Liver (tissue), 9 donors: ENCODE results near the gene MAP3K21. TPM values are rescaled to one million over a fixed set of nuclear protein-coding genes. Genes with fewer than 3 reads are reported as not detected.

Experiments
- DNase-seq: peaks from one replicate; pipeline ENCODE4 v3.0.0-alpha.2; 2017; ENCODE audit warnings: low spot score
- H3K27ac ChIP-seq, 2 donors: one replicate each; pipeline ENCODE4 v1.7.0; 2013; ENCODE audit warnings: inconsistent platforms in 2 of 2, low read length in 2 of 2, control low read depth in 1 of 2, low read depth in 1 of 2, mild to moderate bottlenecking in 1 of 2
- H3K27me3 ChIP-seq, 4 donors: one replicate each; pipeline versions ENCODE4 v1.6.1 to v1.7.0; 2013; ENCODE audit warnings: low read length in 3 of 4, inconsistent platforms in 1 of 4, mild to moderate bottlenecking in 1 of 4, moderate library complexity in 1 of 4; ENCODE audit not compliant: control insufficient read depth in 4 of 4, insufficient read depth in 4 of 4
- H3K36me3 ChIP-seq, 4 donors: one replicate each; pipeline versions ENCODE4 v1.6.1 to v1.7.0; 2013; ENCODE audit warnings: low read length in 3 of 4, mild to moderate bottlenecking in 3 of 4, low read depth in 1 of 4, moderate library complexity in 1 of 4; ENCODE audit not compliant: control insufficient read depth in 4 of 4, insufficient read depth in 3 of 4
- H3K4me1 ChIP-seq, 4 donors: one replicate each; pipeline versions ENCODE4 v1.6.1 to v1.7.0; 2013; ENCODE audit warnings: low read length in 3 of 4, mild to moderate bottlenecking in 3 of 4, moderate library complexity in 1 of 4; ENCODE audit not compliant: control insufficient read depth in 4 of 4, insufficient read depth in 4 of 4
- H3K4me3 ChIP-seq, 3 donors: one replicate each; pipeline versions ENCODE4 v1.6.1 to v1.7.0; 2013; ENCODE audit warnings: low read length in 3 of 3, control low read depth in 1 of 3, low read depth in 1 of 3, mild to moderate bottlenecking in 1 of 3
- H3K9ac ChIP-seq, 2 donors: one replicate each; pipeline ENCODE4 v1.7.0; 2013; ENCODE audit warnings: low read length in 2 of 2, mild to moderate bottlenecking in 2 of 2, moderate library complexity in 2 of 2, control low read depth in 1 of 2, low read depth in 1 of 2
- H3K9me3 ChIP-seq, 4 donors: one replicate each; pipeline versions ENCODE4 v1.6.1 to v1.7.0; 2013; ENCODE audit warnings: low read length in 3 of 4; ENCODE audit not compliant: control insufficient read depth in 4 of 4
- EGR1 ChIP-seq, 2 donors: IDR thresholded peaks; 2 replicates each; pipeline ENCODE4 v1.6.1; 2016 to 2018; ENCODE audit warnings: antibody characterized with exemption in 2 of 2, low read depth in 2 of 2
- FOXA2 ChIP-seq: IDR thresholded peaks from 2 replicates; pipeline ENCODE4 v1.6.1; 2016; ENCODE audit warnings: antibody characterized with exemption
- HNF4A ChIP-seq, 2 donors: conservative IDR thresholded peaks; 2 replicates each; pipeline ENCODE4 v1.6.1; 2016; ENCODE audit warnings: antibody characterized with exemption in 2 of 2, mild to moderate bottlenecking in 2 of 2
- HNF4G ChIP-seq: IDR thresholded peaks from 2 replicates; pipeline ENCODE4 v1.6.1; 2016; ENCODE audit warnings: antibody characterized with exemption
- JUND ChIP-seq, 2 donors: IDR thresholded peaks; 2 replicates each; pipeline ENCODE4 v1.6.1; 2016; ENCODE audit warnings: antibody characterized with exemption in 2 of 2
- MAX ChIP-seq: IDR thresholded peaks from 2 replicates; pipeline ENCODE4 v1.6.1; 2016; ENCODE audit warnings: antibody characterized with exemption
- NR2F2 ChIP-seq: IDR thresholded peaks from 2 replicates; pipeline ENCODE4 v1.6.1; 2016; ENCODE audit warnings: antibody characterized with exemption
- RAD21 ChIP-seq, 2 donors: IDR thresholded peaks; 2 replicates each; pipeline ENCODE4 v1.6.1; 2016; ENCODE audit warnings: antibody characterized with exemption in 2 of 2, mild to moderate bottlenecking in 2 of 2
- REST ChIP-seq: IDR thresholded peaks from 2 replicates; pipeline ENCODE4 v1.6.1; 2016; ENCODE audit warnings: antibody characterized with exemption, mild to moderate bottlenecking
- SP1 ChIP-seq: IDR thresholded peaks from 2 replicates; pipeline ENCODE4 v1.6.1; 2018; ENCODE audit warnings: antibody characterized with exemption, mild to moderate bottlenecking
- TAF1 ChIP-seq: conservative IDR thresholded peaks from 2 replicates; pipeline ENCODE4 v1.6.1; 2016; ENCODE audit warnings: antibody characterized with exemption, mild to moderate bottlenecking
- YY1 ChIP-seq: IDR thresholded peaks from 2 replicates; pipeline ENCODE4 v1.6.1; 2016; ENCODE audit warnings: antibody characterized with exemption, mild to moderate bottlenecking
- WGBS: extraction: QIAGEN DNeasy Blood & Tissue Kit; methylation state at CpG from one replicate; pipeline ENCODE4 v1.1.7; 2013; 5-methylcytosine and 5-hydroxymethylcytosine counted together
- polyA plus RNA-seq, 2 donors: library from polyadenylated mRNA; stranded (reverse) in 1 of 2; unstranded in 1 of 2; fragments of 200-250 nt in 1 of 2; fragments of >200 nt in 1 of 2; fragmentation: Nextera tagmentation in 1 of 2; extraction: Ambion mirVana in 1 of 2; gene quantifications; one replicate each; pipeline versions ENCODE4 v1.2.1 to v1.2.3, GENCODE V29; 2013 to 2015
- total RNA-seq, 2 donors: library from RNA; depleted of rRNA; stranded (reverse); fragments of >200 nt; gene quantifications; one replicate each; pipeline ENCODE4 v1.2.3, GENCODE V29; 2014
- TF ChIP-seq, protein P1 (sequence below): IDR thresholded peaks from 2 replicates; pipeline ENCODE4 v1.6.1; 2016; ENCODE audit warnings: antibody characterized with exemption
- TF ChIP-seq, protein P2 (sequence below): fragments of 150-350 bp; IDR thresholded peaks from 2 replicates; pipeline ENCODE4 v1.5.1; 2017; ENCODE audit warnings: improper control_type of control experiment, low read depth, low read length; ENCODE audit not compliant: missing input control
- TF ChIP-seq, protein P3 (sequence below): IDR thresholded peaks from 2 replicates; pipeline ENCODE4 v1.6.1; 2016; ENCODE audit warnings: antibody characterized with exemption
- donor health status: healthy.
- donor health status: healthy.
- donor health status: healthy.
- donor health status: healthy.
- donor health status: healthy.

Gene MAP3K21
- total and polyA plus RNA-seq, 4 donors: 0.51 to 7.3 (median 1.6) TPM

GRCh38 chr1:233432916-233433315, 105.4 kb downstream of the MAP3K21 start:
- Histone ChIP-seq H3K9me3 (no peaks in the 10 kb centered on the region), H3K36me3 (no peaks in the 10 kb centered on the region), H3K27ac (no peak overlapping the region), H3K4me1 (no peaks in the 10 kb centered on the region), H3K4me3 (no peak overlapping the region), H3K27me3 (no peaks in the 10 kb centered on the region), H3K9ac (no peak overlapping the region)
- 69% methylated on average over 1 of the region's 1 CpG for WGBS
- no peak for DNase-seq
- TF ChIP-seq TAF1 (no peak), HNF4A (conservative IDR thresholded peaks at IDR 0.05) (no peak), SP1 (no peak), FOXA2 (no peak), NR2F2 (no peak), MAX (no peak), EGR1 (IDR thresholded peaks at IDR 0.05; ENCODE audit: low read depth in 2 of 2) (no peak)
- TF ChIP-seq, protein P1, sequence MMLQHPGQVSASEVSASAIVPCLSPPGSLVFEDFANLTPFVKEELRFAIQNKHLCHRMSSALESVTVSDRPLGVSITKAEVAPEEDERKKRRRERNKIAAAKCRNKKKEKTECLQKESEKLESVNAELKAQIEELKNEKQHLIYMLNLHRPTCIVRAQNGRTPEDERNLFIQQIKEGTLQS: no peak

DNA sequence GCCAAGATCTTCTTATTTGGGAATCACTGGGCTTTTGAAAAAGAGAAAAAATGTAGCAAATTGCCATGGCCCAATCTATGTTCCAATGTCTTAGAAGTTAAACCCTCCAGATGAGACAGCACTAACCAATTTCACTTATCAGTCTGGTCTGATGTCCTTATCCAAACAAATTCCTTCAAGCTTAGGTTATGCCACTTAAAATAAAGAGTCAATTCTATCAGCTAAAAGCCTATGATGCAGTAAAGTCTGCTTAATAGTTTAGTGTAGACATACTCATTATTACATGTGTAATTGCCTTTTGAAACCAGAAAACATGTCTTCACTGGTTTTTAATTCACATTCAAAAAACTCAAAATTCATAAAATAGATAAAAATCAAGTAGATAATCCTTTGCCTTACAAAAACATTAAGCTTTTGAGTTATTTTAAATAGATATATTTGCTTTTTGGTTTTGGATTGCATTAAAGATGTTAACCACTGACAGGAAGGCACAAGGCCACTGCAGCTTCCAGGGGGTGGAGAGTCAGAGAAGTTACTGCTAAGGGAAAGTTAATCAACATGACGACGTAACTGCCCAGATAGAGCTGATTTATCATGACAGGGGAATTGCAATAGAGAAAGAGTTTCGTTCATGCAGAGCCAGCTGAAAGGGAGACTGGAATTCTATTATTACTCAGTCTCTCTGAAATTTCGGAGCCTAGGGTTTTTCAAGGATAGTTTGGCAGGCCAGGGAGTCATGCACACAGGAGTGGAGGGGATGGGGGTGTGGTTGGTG, 106.1 kb downstream of the MAP3K21 start:
- Histone ChIP-seq H3K27me3 (no peaks in the 10 kb centered on the region), H3K4me3 (no peak overlapping the region), H3K4me1 (no peaks in the 10 kb centered on the region), H3K9me3 (no peaks in the 10 kb centered on the region), H3K27ac (no peak overlapping the region), H3K36me3 (no peaks in the 10 kb centered on the region), H3K9ac (no peak overlapping the region)
- 66% methylated on average over 4 of the region's 4 CpGs for WGBS
- DNase-seq: no peak
- TF ChIP-seq, protein P2, sequence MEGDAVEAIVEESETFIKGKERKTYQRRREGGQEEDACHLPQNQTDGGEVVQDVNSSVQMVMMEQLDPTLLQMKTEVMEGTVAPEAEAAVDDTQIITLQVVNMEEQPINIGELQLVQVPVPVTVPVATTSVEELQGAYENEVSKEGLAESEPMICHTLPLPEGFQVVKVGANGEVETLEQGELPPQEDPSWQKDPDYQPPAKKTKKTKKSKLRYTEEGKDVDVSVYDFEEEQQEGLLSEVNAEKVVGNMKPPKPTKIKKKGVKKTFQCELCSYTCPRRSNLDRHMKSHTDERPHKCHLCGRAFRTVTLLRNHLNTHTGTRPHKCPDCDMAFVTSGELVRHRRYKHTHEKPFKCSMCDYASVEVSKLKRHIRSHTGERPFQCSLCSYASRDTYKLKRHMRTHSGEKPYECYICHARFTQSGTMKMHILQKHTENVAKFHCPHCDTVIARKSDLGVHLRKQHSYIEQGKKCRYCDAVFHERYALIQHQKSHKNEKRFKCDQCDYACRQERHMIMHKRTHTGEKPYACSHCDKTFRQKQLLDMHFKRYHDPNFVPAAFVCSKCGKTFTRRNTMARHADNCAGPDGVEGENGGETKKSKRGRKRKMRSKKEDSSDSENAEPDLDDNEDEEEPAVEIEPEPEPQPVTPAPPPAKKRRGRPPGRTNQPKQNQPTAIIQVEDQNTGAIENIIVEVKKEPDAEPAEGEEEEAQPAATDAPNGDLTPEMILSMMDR: no peak
- TF ChIP-seq, protein P1: no peak
- no peak for TF ChIP-seq FOXA2
- TF ChIP-seq YY1: no peak
- TF ChIP-seq, protein P3, sequence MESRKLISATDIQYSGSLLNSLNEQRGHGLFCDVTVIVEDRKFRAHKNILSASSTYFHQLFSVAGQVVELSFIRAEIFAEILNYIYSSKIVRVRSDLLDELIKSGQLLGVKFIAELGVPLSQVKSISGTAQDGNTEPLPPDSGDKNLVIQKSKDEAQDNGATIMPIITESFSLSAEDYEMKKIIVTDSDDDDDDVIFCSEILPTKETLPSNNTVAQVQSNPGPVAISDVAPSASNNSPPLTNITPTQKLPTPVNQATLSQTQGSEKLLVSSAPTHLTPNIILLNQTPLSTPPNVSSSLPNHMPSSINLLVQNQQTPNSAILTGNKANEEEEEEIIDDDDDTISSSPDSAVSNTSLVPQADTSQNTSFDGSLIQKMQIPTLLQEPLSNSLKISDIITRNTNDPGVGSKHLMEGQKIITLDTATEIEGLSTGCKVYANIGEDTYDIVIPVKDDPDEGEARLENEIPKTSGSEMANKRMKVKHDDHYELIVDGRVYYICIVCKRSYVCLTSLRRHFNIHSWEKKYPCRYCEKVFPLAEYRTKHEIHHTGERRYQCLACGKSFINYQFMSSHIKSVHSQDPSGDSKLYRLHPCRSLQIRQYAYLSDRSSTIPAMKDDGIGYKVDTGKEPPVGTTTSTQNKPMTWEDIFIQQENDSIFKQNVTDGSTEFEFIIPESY: no peak
- TF ChIP-seq MAX: no peak
- no peak for TF ChIP-seq EGR1 (IDR thresholded peaks at IDR 0.05; ENCODE audit: low read depth in 2 of 2)
- no peak for TF ChIP-seq RAD21 (IDR thresholded peaks at IDR 0.05)
- no peak for TF ChIP-seq TAF1
- TF ChIP-seq HNF4A (conservative IDR thresholded peaks at IDR 0.05): no peak
- TF ChIP-seq NR2F2: no peak
- no peak for TF ChIP-seq REST
- TF ChIP-seq HNF4G: no peak
- TF ChIP-seq JUND (IDR thresholded peaks at IDR 0.05): no peak
